ENCODE data around the gene FAM32A. TPM values are rescaled to one million over a fixed set of nuclear protein-coding genes. Genes with fewer than 3 reads are reported as not detected.

Gene FAM32A
- total RNA-seq, 1 donor from 2014 or later: 103 TPM

- DNase-seq: no peak
- Mint-ChIP-seq H3K36me3 (ENCODE audit: unreplicated experiment) (peaks cover 13% of the 10 kb centered on the region), H3K27me3 (ENCODE audit: unreplicated experiment) (peaks cover 5% of the 10 kb centered on the region), H3K4me1 (ENCODE audit: low read depth, unreplicated experiment) (no peaks in the 10 kb centered on the region), H3K4me3 (ENCODE audit: unreplicated experiment) (no peak overlapping the region), H3K9me3 (ENCODE audit: unreplicated experiment) (peaks cover 7% of the 10 kb centered on the region), H3K27ac (ENCODE audit: unreplicated experiment) (no peak overlapping the region)
- no peak for TF ChIP-seq CTCF (IDR thresholded peaks at IDR 0.05; ENCODE audit: partially characterized antibody, unreplicated experiment)
Observed at GRCh38 chr19:16226184-16226591, 41.0 kb downstream of the FAM32A start.

GRCh38 chr19:16226878-16227836 is 41.9 kb downstream of the FAM32A start:
- no peaks in the 10 kb centered on the region for H3K4me1 Mint-ChIP-seq (ENCODE audit: low read depth, unreplicated experiment)
- no peak for DNase-seq
- no peak overlapping the region for H3K4me3 Mint-ChIP-seq (ENCODE audit: unreplicated experiment)
- H3K27ac Mint-ChIP-seq (ENCODE audit: unreplicated experiment): no peak overlapping the region
- peaks cover 5% of the 10 kb centered on the region for H3K27me3 Mint-ChIP-seq (ENCODE audit: unreplicated experiment)
- peaks cover 7% of the 10 kb centered on the region for H3K36me3 Mint-ChIP-seq (ENCODE audit: unreplicated experiment)
- TF ChIP-seq CTCF (IDR thresholded peaks at IDR 0.05; ENCODE audit: partially characterized antibody, unreplicated experiment): no peak
- H3K9me3 Mint-ChIP-seq (ENCODE audit: unreplicated experiment): peaks cover 7% of the 10 kb centered on the region

- peaks cover 6% of the 10 kb centered on the region for H3K27me3 Mint-ChIP-seq (ENCODE audit: unreplicated experiment)
- no peak overlapping the region for H3K27ac Mint-ChIP-seq (ENCODE audit: unreplicated experiment)
- no peak for DNase-seq
- no peaks in the 10 kb centered on the region for H3K9me3 Mint-ChIP-seq (ENCODE audit: unreplicated experiment)
- H3K4me3 Mint-ChIP-seq (ENCODE audit: unreplicated experiment): no peak overlapping the region
- no peaks in the 10 kb centered on the region for H3K36me3 Mint-ChIP-seq (ENCODE audit: unreplicated experiment)
- no peaks in the 10 kb centered on the region for H3K4me1 Mint-ChIP-seq (ENCODE audit: low read depth, unreplicated experiment)
- TF ChIP-seq CTCF (IDR thresholded peaks at IDR 0.05; ENCODE audit: partially characterized antibody, unreplicated experiment): no peak
Observed at GRCh38 chr19:16227837-16228636, 42.8 kb downstream of the FAM32A start.

GRCh38 chr19:16228637-16229321 is 43.6 kb downstream of the FAM32A start:
- peaks cover under 1% of the 10 kb centered on the region for H3K4me1 Mint-ChIP-seq (ENCODE audit: low read depth, unreplicated experiment)
- no peak overlapping the region for H3K27ac Mint-ChIP-seq (ENCODE audit: unreplicated experiment)
- no peaks in the 10 kb centered on the region for H3K9me3 Mint-ChIP-seq (ENCODE audit: unreplicated experiment)
- no peaks in the 10 kb centered on the region for H3K36me3 Mint-ChIP-seq (ENCODE audit: unreplicated experiment)
- DNase-seq: no peak
- TF ChIP-seq CTCF (IDR thresholded peaks at IDR 0.05; ENCODE audit: partially characterized antibody, unreplicated experiment): no peak
- no peak overlapping the region for H3K4me3 Mint-ChIP-seq (ENCODE audit: unreplicated experiment)
- H3K27me3 Mint-ChIP-seq (ENCODE audit: unreplicated experiment): peaks cover 6% of the 10 kb centered on the region

Data from glutamatergic neuron (in vitro differentiated cells).